ENCODE measurements around the gene TRAIP.
A peak's percentile ranks its signal among the peaks of the same experiment; 100 is the strongest.

TRAIP gene

DNA sequence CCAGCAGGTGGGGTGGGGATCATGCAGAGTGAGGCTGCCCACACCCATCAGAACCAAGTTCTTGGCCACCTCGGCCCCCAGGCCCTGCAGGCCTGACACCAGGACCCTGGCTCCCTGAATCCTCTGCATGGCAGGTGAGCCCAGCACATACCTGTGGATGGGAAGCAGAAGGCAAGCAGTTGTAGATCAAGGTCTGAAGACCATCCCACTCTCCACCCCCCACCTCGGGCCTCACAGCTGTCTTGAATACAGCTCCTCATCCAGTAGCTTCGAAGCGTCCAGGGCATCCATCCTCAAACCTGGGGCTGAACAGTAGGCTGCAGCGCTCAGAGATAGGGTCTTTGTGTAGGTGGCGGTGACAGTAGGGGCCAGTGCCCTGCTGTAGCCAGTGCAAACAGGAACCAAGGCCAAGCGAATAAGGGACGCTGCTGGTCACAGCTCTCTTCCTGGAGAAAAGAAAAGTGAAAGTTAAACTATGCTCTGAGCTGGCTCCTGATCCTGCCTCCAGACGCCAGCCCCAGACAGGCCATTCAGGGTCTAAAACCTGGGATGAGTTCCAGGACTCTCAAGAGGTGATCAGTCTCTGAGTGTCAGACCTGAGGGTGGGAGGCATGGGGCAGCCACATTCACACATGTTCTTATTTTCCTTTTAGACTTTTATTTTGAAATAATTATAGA is 42.7 kb downstream of the TRAIP start, which contains the start of gene UBA7:
TSS of gene UBA7 (minus strand) at position 457 of the 678 bp plus-strand sequence. CDS start at position 291, 166 bp downstream.
- peak; percentile 72 to 85 (median 83) for DNase-seq

- peak in 2 of 4 experiments; percentile 15 to 19 for DNase-seq
Observed at GRCh38 chr3:49812916-49813496, 43.4 kb downstream of the TRAIP start.

- no peak for DNase-seq
Observed at GRCh38 chr3:49807431-49808114, 48.8 kb downstream of the TRAIP start.

- DNase-seq: no peak
Observed at GRCh38 chr3:49806850-49807249, 49.5 kb downstream of the TRAIP start.

GRCh38 chr3:49805897-49806701 is 50.3 kb downstream of the TRAIP start:
- peak; percentile 20 to 69 (median 55) for DNase-seq

DNA sequence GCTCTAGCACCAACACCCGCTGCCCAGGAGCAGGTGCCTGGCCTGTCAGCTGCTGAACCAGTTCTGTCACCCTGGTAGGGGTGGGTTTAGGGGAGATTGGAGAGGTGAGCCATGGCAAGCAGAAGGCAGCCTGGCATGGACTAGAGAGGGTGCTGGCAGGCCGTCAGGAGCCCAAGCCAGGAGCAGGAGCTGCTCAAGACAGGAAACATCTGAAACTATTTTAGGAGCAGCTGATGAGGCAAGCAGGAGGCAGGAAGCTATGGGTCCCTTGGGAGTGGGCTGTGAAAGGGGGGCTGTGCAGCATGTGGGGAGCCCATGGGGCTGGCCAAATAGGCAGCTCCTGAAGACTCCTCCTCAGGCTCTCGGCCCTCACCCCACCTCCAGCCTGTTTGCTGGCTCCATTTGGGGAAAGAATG is 51.0 kb downstream of the TRAIP start:
- peak in 3 of 4 experiments; percentile 24 to 43 (median 36) for DNase-seq

DNA sequence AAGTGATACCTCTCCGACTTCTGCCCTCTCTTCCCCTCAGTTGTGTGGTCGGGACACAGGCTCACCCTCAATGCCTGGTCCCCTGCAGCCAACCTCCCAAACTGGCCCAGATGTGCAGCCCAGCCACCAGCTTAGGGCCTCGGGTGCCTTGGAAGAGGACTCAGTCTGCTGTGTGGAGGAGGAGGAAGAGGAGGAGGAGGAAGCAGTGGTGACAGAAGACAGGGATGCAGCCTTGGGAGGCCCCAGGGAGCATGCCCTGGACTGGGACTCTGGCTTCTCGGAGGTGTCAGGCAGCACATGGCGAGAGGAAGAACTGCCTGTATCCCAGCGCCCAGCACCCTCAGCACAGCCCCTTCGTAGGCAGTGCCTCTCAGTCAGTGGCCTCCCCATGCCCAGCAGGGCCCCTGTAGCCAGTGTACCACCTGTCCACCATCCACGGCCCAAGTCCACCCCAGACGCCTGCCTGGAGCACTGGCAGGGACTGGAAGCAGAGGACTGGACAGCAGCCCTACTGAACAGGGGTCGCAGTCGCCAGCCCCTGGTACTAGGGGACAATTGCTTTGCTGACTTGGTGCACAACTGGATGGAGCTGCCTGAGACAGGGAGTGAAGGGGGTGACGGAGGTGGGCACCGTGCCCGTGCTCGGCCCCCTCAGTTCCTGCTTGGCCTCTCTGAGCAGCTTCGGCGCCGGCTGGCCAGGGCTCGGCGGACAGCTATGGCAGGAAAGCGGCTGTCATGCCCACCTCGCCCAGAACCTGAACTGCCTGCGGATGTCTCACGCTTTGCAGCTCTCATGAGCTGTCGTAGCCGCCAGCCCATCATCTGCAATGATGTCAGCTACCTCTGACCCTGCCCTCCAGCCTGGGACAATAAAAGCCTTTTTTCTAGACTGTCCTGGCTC is 52.0 kb downstream of the TRAIP start:
- DNase-seq: peak in 2 of 4 experiments; percentile 18 to 27

GRCh38 chr3:49803465-49804140 is 52.8 kb downstream of the TRAIP start:
- DNase-seq: peak; percentile 21 to 59 (median 46)

DNA sequence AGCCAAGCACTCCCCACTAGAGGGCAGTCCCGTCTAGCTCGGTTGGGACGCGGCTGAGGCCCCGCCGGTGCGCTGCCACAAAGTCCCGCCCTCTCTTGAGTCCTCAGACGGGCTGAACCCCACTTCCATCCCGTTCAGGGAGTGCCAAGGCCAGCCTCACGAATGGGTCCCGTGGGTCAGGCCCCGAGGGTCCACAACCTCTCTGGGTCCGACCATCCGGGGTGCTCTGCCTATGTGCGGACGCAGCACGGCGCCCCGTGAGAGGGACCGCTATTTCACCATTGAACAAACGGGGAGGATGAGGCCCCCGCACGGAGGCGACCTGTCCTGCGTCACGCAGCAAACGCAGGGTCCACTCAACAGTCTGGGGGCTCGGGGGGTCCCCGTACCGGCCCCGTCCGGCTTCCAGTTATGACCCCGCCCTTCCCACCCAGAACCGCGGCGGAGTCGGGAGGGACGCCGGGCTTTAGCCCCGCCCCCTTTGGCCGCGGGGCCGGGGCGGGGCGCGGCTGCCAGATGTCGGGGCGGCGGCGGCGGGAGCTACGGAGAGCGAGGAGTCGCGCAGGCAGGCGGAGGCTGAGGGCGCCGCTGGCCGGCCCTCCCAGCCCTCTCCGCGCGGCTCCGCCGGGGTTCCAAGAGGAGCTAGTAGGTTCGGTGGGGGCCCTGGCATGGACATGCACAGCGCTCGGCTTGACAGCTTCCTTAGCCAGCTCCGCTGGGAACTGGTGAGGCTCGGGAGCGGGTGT is 53.5 kb downstream of the TRAIP start, which contains the start of gene INKA1:
TSS of gene INKA1 (plus strand) at position 543 of the 746 bp plus-strand sequence. CDS start at position 675, 132 bp downstream.
- peak; percentile 89 to 96 (median 92) for DNase-seq

DNA sequence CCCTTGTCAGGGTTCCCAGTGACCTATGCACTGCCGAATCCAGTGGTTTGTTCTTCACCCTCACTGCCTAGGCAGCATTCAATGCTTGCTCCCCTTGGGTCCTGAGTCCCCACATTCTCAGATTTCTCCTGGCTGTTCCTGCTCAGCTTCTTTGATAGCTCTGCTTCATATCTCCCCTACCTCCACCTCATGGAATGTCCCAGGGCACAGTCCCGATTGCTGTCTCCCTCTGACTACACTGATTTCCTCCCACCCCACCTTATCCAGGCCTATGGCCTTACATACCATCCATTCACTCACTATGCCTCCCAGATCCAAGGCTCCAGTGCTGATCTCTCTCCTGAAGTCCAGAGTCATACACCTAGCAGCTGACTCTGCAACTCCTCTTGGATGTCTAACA is 55.2 kb downstream of the TRAIP start:
- no peak for DNase-seq

GRCh38 chr3:49799761-49800160 is 56.6 kb downstream of the TRAIP start, which contains the start of gene CDHR4:
CDHR4 (minus strand) TSS chr3:49799873; CDS start chr3:49799812, 61 bp downstream.
- DNase-seq: peak in 2 of 4 experiments; percentile 42 to 46

- no peak for DNase-seq
Observed at GRCh38 chr3:49799105-49799504, 57.3 kb downstream of the TRAIP start.

GRCh38 chr3:49794926-49795905 is 61.1 kb downstream of the TRAIP start:
- DNase-seq: no peak

- DNase-seq: no peak
Observed at GRCh38 chr3:49794431-49794830, 61.9 kb downstream of the TRAIP start.

DNA sequence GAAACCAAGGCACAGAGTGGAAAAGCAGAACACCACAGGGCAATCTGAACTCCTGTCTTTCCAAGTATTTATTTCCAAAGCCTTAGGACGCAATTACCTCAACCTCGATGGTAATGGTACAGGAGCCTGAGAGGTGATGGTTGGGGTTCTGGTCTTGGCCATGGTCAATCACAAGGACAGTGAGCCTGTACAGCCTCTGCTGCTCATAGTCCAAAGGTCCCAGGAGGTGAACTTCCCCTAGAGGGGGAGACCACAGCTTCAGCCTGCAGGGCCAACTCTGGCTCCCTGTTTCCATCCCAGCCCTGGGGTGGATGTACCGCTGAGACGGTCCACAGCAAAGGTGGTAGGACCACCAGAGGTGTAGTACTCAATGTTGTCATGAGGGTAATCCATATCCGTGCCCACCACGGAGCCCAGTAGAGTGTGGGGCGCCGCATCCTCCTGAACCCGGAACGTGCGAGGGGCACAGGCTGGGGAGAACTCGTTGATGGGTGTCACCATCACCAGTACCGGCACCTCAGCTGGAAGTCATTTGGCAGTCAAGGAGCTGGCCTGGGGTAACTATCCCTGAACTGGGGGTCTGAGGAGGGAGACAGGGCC is 62.8 kb downstream of the TRAIP start:
- no peak for DNase-seq

DNA sequence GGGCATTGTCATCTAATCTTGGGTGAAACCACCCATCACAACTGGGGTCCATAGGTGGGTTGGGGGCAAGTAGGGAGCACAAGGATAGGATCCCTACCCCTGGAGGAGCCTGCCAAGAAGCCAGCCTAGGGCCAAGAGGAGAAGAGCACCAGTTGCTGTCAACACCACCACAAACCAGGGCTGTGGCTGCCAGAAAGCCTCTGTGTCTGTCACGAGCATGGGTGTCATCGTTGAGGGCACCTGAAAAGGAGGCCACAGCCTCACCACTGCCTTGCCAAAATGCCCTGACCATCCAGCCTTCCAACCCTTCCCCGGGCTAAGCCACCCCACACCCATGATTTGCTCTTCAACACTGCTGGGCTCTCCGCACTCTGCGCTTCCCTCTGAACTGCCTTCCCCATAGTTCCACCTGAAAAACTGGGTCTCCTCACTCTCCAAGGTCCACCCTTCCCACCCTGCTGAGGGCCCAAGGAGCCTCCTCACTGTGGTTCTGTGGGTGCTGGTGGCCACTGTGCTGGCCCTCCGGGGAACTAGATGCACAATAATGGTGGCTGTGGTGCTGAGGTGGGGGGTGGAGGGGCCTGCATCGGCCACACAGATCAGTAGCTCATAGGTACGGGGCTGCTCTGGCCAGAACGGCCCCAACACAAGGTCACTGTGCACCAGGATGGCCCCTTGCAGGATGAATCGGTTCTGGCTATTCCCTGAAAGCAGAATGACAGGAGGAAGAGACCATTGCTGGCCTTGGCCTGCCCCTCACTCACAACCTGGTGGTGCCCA is 63.8 kb downstream of the TRAIP start:
- DNase-seq: no peak

DNA sequence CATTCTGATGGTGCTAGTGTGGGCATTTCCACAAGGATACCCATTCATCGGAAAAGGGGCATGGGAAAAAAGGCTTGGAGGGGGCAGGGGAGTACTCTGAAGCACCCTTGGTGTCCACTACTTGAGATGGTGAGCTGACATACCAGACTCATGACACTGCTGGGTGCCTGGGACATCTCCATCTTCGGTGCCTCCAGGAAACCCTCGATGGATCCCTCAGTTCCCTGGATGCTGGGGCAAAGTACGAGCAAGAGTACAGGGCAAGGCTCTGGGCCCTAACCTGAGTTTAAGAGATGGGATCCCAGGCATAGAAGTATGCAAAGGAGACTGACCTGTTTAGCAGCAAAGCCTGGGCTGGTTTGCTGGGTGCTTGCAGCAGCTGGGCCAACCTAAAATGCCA is 64.8 kb downstream of the TRAIP start:
- DNase-seq: no peak
